Myocyte (in vitro differentiated cells): ENCODE data around the gene IRS1. TPM values are rescaled to one million over a fixed set of nuclear protein-coding genes. Genes with fewer than 3 reads are reported as not detected.

Source experiments
- DNase-seq: peaks from one replicate; pipeline ENCODE4 v3.0.0-alpha.2; 2012; ENCODE audit warnings: low read depth
- total RNA-seq: library from RNA; depleted of rRNA; stranded (reverse); fragments of >200 nt; gene quantifications from 2 replicates; pipeline ENCODE4 v1.2.3, GENCODE V29; 2014

IRS1 gene
- total RNA-seq, 1 donor from 2014 or later = 32.3 TPM

- no peak for DNase-seq
Observed at GRCh38 chr2:226693521-226693920, 106.1 kb downstream of the IRS1 start.

- DNase-seq = no peak
Observed at GRCh38 chr2:226692521-226693126, 107.0 kb downstream of the IRS1 start.

GRCh38 chr2:226691255-226691654 is 108.4 kb downstream of the IRS1 start:
- DNase-seq = peak; percentile 75

GRCh38 chr2:226690461-226691024 is 109.1 kb downstream of the IRS1 start:
- DNase-seq = peak; percentile 84

GRCh38 chr2:226687641-226688253 is 111.9 kb downstream of the IRS1 start:
- DNase-seq = peak; percentile 65

- DNase-seq = no peak
Observed at GRCh38 chr2:226684563-226684959, 115.1 kb downstream of the IRS1 start.

- no peak for DNase-seq
Observed at GRCh38 chr2:226683944-226684562, 115.6 kb downstream of the IRS1 start.

GRCh38 chr2:226683196-226683595 is 116.4 kb downstream of the IRS1 start:
- peak; percentile 54 for DNase-seq

Other genes with a start within 250 kb of the IRS1 start
- gene RHBDD1, start 36.2 kb upstream of the IRS1 start, total RNA-seq = 9.9 and 10.8 TPM in 2 replicates